HG03039 (cell line): ENCODE data around the gene THSD7B.
"Not testable (repeated sequence)": the region's sequence is repeated elsewhere in the genome, so short reads cannot be mapped to it uniquely, and the experiment has no call there.

Experiments used
- ATAC-seq: cut with Tn5 transposase; IDR thresholded peaks from one replicate; pipeline ENCODE4 v1.9.1; 2021; ENCODE audit warnings: mild to moderate bottlenecking, moderate library complexity; ENCODE audit not compliant: unreplicated experiment

Gene THSD7B

GRCh38 chr2:137493261-137493660 lies 727.9 kb downstream of the THSD7B start:
- no peak for ATAC-seq

DNA sequence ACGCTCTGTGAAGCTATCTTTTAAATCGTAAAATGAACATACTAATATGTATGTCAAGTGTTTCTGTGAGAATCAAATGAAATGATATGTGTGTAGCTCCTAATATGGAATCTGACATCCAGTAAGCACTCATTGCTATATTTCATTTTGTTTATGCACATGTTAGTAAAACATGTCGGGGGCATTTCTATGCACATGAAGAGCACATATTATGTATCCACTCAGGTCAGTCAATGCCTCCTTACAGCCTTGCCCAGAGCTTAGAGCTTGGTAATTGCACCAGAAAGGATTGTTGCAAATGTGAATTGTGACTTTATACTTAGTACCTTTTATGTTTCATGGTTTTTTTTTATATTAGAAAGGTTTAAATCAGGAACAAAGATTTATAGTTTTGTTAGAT lies 735.3 kb downstream of the THSD7B start:
- no peak for ATAC-seq

DNA sequence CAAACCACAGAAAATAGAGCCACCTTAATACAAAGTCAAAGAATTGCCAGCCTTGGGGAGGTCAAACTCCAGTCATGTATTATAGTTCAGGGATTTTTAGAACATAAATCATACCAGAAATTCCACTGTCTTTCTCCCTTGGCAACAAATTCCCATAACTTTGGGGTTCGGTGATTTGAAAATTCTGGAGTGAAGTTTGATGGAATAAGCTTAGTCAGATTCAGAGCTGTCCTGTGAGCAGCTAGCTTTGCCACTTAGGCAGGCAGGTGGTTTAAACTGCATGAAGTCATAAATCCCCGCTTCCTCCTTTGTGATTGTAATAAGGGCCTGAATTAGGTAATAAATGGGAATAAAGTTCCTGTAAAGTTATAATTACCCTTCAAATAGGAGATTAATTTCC lies 741.9 kb downstream of the THSD7B start:
- ATAC-seq, result no peak

GRCh38 chr2:137508739-137509384 lies 743.5 kb downstream of the THSD7B start:
- no peak for ATAC-seq

DNA sequence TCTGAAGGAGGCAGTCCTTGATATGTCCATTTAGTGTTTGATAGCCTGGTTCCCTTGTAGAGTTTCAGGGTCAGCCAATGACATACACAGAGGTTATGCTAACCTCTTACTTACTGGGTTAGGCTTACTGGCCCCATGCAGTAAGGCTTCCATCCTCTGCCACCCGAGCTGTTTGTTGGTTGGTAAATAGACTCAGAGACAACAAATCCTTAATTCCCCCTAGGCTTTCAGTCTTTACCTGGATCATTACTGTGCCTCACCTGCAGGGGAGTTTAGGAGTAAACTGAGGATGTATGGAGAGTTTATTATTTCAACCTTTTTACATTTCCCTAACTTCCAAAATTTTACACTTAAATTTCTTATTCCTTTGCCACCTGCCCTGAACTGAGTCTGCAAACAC lies 746.2 kb downstream of the THSD7B start:
- ATAC-seq, result no peak

DNA sequence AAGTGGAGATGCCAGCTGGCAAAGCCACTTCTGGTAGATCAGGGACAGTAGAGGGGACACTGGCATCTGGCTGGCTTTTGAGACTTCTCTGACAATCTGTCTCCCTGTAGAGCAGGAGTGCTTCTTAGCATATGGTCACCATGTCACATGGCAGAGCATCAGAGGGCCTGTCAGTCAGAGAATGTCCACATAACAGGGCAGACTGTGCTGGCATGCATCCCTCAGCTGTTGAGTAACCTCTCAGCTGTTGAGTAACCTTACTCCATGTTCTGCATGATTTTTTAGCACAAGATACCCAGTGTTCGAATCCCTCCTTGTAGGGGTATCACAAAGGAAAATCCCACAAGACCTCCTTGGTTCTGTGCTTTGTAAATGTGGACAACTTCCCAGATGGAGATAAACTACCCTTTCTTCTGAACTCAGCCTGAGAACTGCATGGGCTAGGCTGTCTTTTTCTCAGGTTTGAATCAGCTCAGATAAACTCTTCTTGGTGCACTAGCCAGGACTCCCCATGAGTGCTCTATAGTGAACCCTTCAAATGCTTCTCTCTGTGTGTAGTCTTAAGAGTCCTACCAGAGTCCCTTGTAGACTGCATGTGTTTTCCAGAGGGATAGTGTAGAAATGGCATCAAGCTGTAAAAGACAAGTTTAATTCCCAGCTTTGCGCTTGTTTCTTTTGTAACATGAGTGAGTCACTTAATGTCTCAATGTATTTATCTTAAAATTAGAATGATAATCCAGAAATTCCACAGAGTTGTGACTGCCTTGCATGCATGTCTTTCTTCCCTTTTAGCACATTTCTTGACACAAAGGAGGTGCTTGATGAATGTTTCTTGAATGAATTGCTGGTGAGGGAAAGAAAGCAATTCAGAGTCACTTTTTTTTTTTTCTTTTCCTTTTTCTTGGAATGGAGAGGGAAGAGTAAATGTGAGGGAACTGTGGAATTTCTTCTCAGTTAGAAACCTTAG lies 756.6 kb downstream of the THSD7B start:
- no peak for ATAC-seq

GRCh38 chr2:137522620-137523011 lies 757.3 kb downstream of the THSD7B start:
- no peak for ATAC-seq

GRCh38 chr2:137523931-137524330 lies 758.6 kb downstream of the THSD7B start:
- ATAC-seq, result no peak

GRCh38 chr2:137525132-137525531 lies 759.8 kb downstream of the THSD7B start:
- no peak for ATAC-seq

DNA sequence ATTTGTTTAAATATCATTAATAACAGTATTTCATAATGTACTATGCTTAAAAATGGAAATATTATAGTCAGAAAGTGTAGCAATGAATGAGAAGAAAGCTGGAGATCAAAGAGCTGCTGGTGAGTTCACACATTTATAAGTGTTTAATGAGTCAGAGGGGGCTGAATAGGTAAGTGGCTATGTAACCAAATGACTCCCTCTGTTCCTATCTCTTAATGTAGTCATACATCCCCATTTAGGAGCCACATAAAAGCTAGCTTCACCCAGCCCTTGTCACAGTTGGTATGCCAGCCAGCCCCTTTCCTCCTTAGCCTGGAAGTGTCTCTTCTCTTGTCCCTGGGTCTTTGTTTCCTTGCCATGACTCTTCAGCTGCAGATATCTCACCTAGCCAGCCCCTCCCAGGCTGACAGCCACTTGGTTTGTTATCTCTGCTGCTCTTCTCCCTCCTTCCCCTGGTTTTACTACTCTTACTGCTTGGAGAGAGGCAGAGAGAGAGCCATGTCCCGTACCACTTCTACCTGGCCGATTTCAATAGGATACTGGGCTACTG lies 760.4 kb downstream of the THSD7B start:
- no peak for ATAC-seq

GRCh38 chr2:137535897-137536296 lies 770.6 kb downstream of the THSD7B start:
- ATAC-seq, result no peak

DNA sequence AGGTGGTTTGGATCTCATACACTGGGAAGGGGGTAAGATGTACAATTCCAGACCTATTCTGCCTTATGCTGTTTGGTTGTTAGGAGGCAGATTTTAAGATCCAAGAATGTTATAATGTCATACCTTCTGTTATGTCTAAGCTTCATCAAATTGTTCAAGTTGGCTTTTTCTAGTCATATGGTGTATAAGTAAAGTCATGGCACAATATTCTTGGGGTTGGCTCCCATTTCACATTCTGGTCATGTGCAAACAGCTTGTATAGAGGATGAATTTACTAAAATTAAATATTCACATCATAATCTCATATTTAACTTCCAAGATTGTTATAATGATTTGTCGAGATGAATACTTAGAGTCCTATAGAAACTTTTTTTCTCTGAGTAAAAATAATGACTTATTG lies 774.0 kb downstream of the THSD7B start:
- no peak for ATAC-seq

GRCh38 chr2:137547842-137548241 lies 782.5 kb downstream of the THSD7B start:
- ATAC-seq, result no peak

DNA sequence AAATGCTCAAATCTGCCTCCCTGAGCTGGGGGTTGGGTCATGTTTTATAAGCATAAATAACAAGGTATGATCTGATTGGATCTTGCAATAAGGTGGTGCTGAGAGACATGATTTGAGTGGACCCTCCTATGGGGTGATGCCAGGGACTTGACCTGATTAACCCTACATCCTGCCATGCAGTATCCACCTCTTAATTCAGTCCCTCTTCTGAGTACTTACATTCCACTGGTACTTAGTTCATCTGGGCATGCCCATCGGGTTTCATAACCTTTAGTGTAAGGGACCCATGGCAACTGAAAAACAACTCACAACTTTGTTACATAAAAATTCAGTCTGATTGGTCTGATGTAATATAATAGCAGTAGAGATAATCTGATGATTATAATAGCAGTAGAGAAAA lies 801.0 kb downstream of the THSD7B start:
- no peak for ATAC-seq

GRCh38 chr2:137570484-137570883 lies 805.1 kb downstream of the THSD7B start:
- ATAC-seq, result no peak

GRCh38 chr2:137587834-137588233 lies 822.5 kb downstream of the THSD7B start:
- not testable (repeated sequence) for ATAC-seq

- ATAC-seq, result not testable (repeated sequence)
Observed at GRCh38 chr2:137588578-137588977, 823.2 kb downstream of the THSD7B start.

GRCh38 chr2:137590102-137590501 lies 824.8 kb downstream of the THSD7B start:
- ATAC-seq, result no peak

- ATAC-seq, result no peak
Observed at GRCh38 chr2:137607722-137608318, 842.5 kb downstream of the THSD7B start.

DNA sequence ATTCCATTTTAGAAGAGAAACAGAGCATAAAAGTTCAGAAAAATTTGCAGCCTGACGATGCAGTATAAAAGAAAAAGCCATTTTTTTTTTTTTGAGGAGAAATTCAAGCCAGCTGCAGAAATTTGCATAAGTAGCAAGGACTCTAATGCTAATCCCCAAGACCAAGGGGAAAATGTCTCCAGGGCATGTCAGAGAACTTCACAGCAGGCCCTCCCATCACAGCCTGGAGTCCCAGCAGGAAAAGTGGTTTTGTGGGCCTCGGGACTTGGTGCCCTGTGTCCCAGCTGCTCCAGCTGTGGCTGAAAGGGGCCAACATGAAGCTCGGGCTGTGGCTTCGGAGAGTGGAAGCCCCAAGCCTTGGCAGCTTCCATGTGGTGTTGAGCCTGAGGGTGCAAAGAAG lies 873.6 kb downstream of the THSD7B start:
- no peak for ATAC-seq

DNA sequence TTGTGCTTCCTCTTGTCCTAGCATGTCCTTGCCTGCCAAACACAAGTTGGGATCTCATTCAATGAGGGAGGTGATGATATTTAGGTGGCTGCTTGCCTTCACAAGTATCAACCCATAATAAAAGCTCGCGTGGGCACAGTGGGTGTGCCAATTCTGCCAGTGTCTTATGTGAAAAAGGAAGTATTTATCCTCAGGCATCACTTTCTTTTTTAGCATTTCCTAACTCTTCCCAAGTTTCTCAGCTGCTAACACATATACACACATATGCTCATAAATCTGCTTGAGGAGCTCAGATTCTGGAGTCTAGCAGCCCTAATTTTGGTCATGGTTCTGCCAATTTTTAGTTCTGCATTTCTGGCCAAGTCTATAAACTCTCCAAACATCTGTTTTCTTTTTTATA lies 879.4 kb downstream of the THSD7B start:
- no peak for ATAC-seq
